Measurements from ENCODE around the gene ARL5B.
"Not testable (repeated sequence)": the region's sequence is repeated elsewhere in the genome, so short reads cannot be mapped to it uniquely, and the experiment has no call there.

DNA sequence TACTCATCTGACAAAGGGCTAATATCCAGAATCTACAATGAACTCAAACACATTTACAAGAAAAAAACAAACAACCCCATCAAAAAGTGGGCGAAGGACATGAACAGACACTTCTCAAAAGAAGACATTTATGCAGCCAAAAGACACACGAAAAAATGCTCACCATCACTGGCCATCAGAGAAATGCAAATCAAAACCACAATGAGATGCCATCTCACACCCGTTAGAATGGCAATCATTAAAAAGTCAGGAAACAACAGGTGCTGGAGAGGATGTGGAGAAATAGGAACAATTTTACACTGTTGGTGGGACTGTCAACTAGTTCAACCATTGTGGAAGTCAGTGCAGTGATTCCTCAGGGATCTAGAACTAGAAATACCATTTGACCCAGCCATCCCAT is 26.7 kb upstream of the ARL5B start:
- TF ChIP-seq CTCF (IDR thresholded peaks at IDR 0.05) = not testable (repeated sequence)
- TF ChIP-seq, protein P1, sequence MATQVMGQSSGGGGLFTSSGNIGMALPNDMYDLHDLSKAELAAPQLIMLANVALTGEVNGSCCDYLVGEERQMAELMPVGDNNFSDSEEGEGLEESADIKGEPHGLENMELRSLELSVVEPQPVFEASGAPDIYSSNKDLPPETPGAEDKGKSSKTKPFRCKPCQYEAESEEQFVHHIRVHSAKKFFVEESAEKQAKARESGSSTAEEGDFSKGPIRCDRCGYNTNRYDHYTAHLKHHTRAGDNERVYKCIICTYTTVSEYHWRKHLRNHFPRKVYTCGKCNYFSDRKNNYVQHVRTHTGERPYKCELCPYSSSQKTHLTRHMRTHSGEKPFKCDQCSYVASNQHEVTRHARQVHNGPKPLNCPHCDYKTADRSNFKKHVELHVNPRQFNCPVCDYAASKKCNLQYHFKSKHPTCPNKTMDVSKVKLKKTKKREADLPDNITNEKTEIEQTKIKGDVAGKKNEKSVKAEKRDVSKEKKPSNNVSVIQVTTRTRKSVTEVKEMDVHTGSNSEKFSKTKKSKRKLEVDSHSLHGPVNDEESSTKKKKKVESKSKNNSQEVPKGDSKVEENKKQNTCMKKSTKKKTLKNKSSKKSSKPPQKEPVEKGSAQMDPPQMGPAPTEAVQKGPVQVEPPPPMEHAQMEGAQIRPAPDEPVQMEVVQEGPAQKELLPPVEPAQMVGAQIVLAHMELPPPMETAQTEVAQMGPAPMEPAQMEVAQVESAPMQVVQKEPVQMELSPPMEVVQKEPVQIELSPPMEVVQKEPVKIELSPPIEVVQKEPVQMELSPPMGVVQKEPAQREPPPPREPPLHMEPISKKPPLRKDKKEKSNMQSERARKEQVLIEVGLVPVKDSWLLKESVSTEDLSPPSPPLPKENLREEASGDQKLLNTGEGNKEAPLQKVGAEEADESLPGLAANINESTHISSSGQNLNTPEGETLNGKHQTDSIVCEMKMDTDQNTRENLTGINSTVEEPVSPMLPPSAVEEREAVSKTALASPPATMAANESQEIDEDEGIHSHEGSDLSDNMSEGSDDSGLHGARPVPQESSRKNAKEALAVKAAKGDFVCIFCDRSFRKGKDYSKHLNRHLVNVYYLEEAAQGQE (IDR thresholded peaks at IDR 0.05; ENCODE audit: insufficient read depth in 1 of 2, low read depth in 2 of 2, low read length in 1 of 2) = not testable (repeated sequence)
